SK-N-SH (cell line): Measurements from ENCODE around the gene SAMM50. TPM values are rescaled to one million over a fixed set of nuclear protein-coding genes. Genes with fewer than 3 reads are reported as not detected.

Experiments used
- CTCF ChIA-PET: fragments of 300-600, 350-600 bp; formaldehyde crosslinking; extraction: SDS; loops from one replicate; lab custom pipeline; 2021; lab: Yijun Ruan, JAX
- POLR2A ChIA-PET: fragments of 350-600 bp; sonication (Branson Sonifier 250); formaldehyde crosslinking; extraction: SDS; loops from one replicate; lab custom pipeline; 2020; ENCODE audit warnings: antibody characterized with exemption, inconsistent platforms; lab: Yijun Ruan, JAX
- DNase-seq: peaks from one replicate; pipeline ENCODE4 v3.0.0; 2012
- H2AFZ ChIP-seq: fragments of 200-600 bp; sonication (generic); 2 replicates; pipeline ENCODE4 v1.8.1; 2016; ENCODE audit warnings: antibody characterized with exemption, mild to moderate bottlenecking, low read depth
- H3F3A ChIP-seq: fragments of 200-600 bp; sonication (generic); replicated peaks from 2 replicates; pipeline ENCODE3; 2016; ENCODE audit warnings: antibody characterized with exemption, mild to moderate bottlenecking; ENCODE audit not compliant: insufficient read depth
- H3K27ac ChIP-seq, 2 experiments: fragments of 200-500 bp in 1 of 2; fragments of 200-600 bp in 1 of 2; sonication (Bioruptor generic) in 1 of 2; sonication (generic), shearing (Covaris generic) in 1 of 2; 2 replicates each; pipeline versions ENCODE4 v1.5.1 to v1.6.1; 2014 to 2016; ENCODE audit warnings: low read depth in 2 of 2, inconsistent platforms in 1 of 2, low read length in 1 of 2, mild to moderate bottlenecking in 1 of 2, mixed read lengths in 1 of 2
- H3K27me3 ChIP-seq: fragments of 200-600 bp; sonication (generic), shearing (Covaris generic); 2 replicates; pipeline ENCODE4 v1.6.1; 2016; ENCODE audit warnings: mixed run types; ENCODE audit not compliant: insufficient read depth
- H3K36me3 ChIP-seq, 2 experiments: fragments of 200-500 bp in 1 of 2; fragments of 200-600 bp in 1 of 2; sonication (Bioruptor generic) in 1 of 2; sonication (generic) in 1 of 2; replicated peaks in 1 of 2; 2 replicates each; pipeline versions ENCODE3 to v1.5.1; 2014 to 2016; ENCODE audit warnings: low read length in 1 of 2, mild to moderate bottlenecking in 1 of 2; ENCODE audit not compliant: insufficient read depth in 2 of 2, control insufficient read depth in 1 of 2
- H3K4me1 ChIP-seq, 2 experiments: fragments of 200-500 bp in 1 of 2; fragments of 200-600 bp in 1 of 2; sonication (Bioruptor generic) in 1 of 2; sonication (generic), shearing (Covaris generic) in 1 of 2; 2 replicates each; pipeline versions ENCODE4 v1.5.1 to v1.6.1; 2014 to 2016; ENCODE audit warnings: low read depth in 1 of 2, low read length in 1 of 2, mixed run types in 1 of 2; ENCODE audit not compliant: insufficient read depth in 2 of 2, control insufficient read depth in 1 of 2
- H3K4me2 ChIP-seq: fragments of 200-600 bp; sonication (generic), shearing (Covaris generic); 2 replicates; pipeline ENCODE4 v1.6.1; 2017; ENCODE audit warnings: mixed run types
- H3K4me3 ChIP-seq, 2 experiments: fragments of 200-500 bp in 1 of 2; fragments of 200-600 bp in 1 of 2; sonication (Bioruptor generic) in 1 of 2; sonication (generic), shearing (Covaris generic) in 1 of 2; 2 replicates each; pipeline versions ENCODE4 v1.5.1 to v1.8.1; 2014 to 2016; ENCODE audit warnings: low read depth in 2 of 2, inconsistent platforms in 1 of 2, low read length in 1 of 2, mild to moderate bottlenecking in 1 of 2, mixed read lengths in 1 of 2, moderate library complexity in 1 of 2
- H3K79me2 ChIP-seq: fragments of 200-600 bp; sonication (generic); 2 replicates; pipeline ENCODE4 v1.8.1; 2017; ENCODE audit warnings: mild to moderate bottlenecking; ENCODE audit not compliant: insufficient read depth
- H3K9ac ChIP-seq: fragments of 200-600 bp; sonication (generic); 2 replicates; pipeline ENCODE4 v1.6.1; 2017; ENCODE audit warnings: mixed run types
- H3K9me2 ChIP-seq: fragments of 200-600 bp; sonication (generic); 2 replicates; pipeline ENCODE4 v1.6.1; 2017; ENCODE audit warnings: mixed run types
- H3K9me3 ChIP-seq: fragments of 200-600 bp; sonication (generic); 2 replicates; pipeline ENCODE4 v1.6.1; 2017; ENCODE audit warnings: mixed run types, mild to moderate bottlenecking, moderate library complexity
- H4K20me1 ChIP-seq: fragments of 200-600 bp; sonication (generic); 2 replicates; pipeline ENCODE4 v1.6.1; 2017; ENCODE audit warnings: mild to moderate bottlenecking, mixed run types; ENCODE audit not compliant: insufficient read depth
- CHD2 ChIP-seq: fragments of 150-350 bp; IDR thresholded peaks from 2 replicates; pipeline ENCODE4 v1.6.1; 2018; ENCODE audit warnings: low read length; ENCODE audit not compliant: partially characterized antibody
- EZH2phosphoT487 ChIP-seq: fragments of 200-600 bp; sonication (generic); IDR thresholded peaks from 2 replicates; pipeline ENCODE4 v1.6.1; 2017; ENCODE audit warnings: low read depth, mixed run types, mild to moderate bottlenecking, antibody characterized with exemption, moderate library complexity, borderline replicate concordance
- FOSL2 ChIP-seq: IDR thresholded peaks from 2 replicates; pipeline ENCODE4 v1.4.0; 2012; ENCODE audit warnings: low read depth, mild to moderate bottlenecking, moderate library complexity, borderline replicate concordance
- FOXJ3 ChIP-seq: sonication (generic); formaldehyde crosslinking; IDR thresholded peaks from 2 replicates; pipeline ENCODE4 v1.5.1; 2020; ENCODE audit warnings: mild to moderate bottlenecking, missing genetic modification reagents
- FOXM1 ChIP-seq: IDR thresholded peaks from 2 replicates; pipeline ENCODE4 v1.4.0; 2012; ENCODE audit warnings: low read depth, mild to moderate bottlenecking
- GABPA ChIP-seq: IDR thresholded peaks from 2 replicates; pipeline ENCODE4 v1.4.0; 2012; ENCODE audit warnings: low read depth, mild to moderate bottlenecking
- GATA2 ChIP-seq: sonication (generic); formaldehyde crosslinking; IDR thresholded peaks from 2 replicates; pipeline ENCODE4 v1.5.0; 2020; ENCODE audit warnings: mild to moderate bottlenecking, missing genetic modification reagents
- IRF3 ChIP-seq: fragments of 150-350 bp; IDR thresholded peaks from 2 replicates; pipeline ENCODE4 v1.6.1; 2016; ENCODE audit warnings: mild to moderate bottlenecking, low read depth, low read length
- MEF2A ChIP-seq: IDR thresholded peaks from 2 replicates; pipeline ENCODE4 v1.4.0; 2012; ENCODE audit warnings: low read depth, borderline replicate concordance
- NFIC ChIP-seq: IDR thresholded peaks from 2 replicates; pipeline ENCODE4 v1.4.0; 2012; ENCODE audit warnings: borderline replicate concordance
- NRF1 ChIP-seq: IDR thresholded peaks from 2 replicates; pipeline ENCODE4 v1.6.1; 2012; ENCODE audit warnings: low read depth, mild to moderate bottlenecking, low read length
- PBX3 ChIP-seq: IDR thresholded peaks from 2 replicates; pipeline ENCODE4; 2012
- RAD21 ChIP-seq: IDR thresholded peaks from 2 replicates; pipeline ENCODE4 v1.6.1; 2012; ENCODE audit warnings: mild to moderate bottlenecking, low read length
- RFX5 ChIP-seq: IDR thresholded peaks from 2 replicates; pipeline ENCODE4 v1.6.1; 2012; ENCODE audit warnings: mild to moderate bottlenecking, improper control_type of control experiment, low read length
- SIN3A ChIP-seq: IDR thresholded peaks from 2 replicates; pipeline ENCODE4 v1.6.1; 2012; ENCODE audit warnings: low read depth, mild to moderate bottlenecking, low read length, moderate library complexity, borderline replicate concordance
- SMC3 ChIP-seq: IDR thresholded peaks from 2 replicates; pipeline ENCODE4 v1.6.1; 2012; ENCODE audit warnings: low read depth, low read length, improper control_type of control experiment
- TAF1 ChIP-seq: IDR thresholded peaks from 2 replicates; pipeline ENCODE4 v1.6.1; 2012; ENCODE audit warnings: low read depth, mild to moderate bottlenecking, low read length, moderate library complexity, borderline replicate concordance
- TCF12 ChIP-seq: IDR thresholded peaks from 2 replicates; pipeline ENCODE4 v1.4.0; 2012
- TEAD4 ChIP-seq: IDR thresholded peaks from 2 replicates; pipeline ENCODE4 v1.4.0; 2012; ENCODE audit warnings: mild to moderate bottlenecking, borderline replicate concordance; ENCODE audit not compliant: insufficient read depth
- YY1 ChIP-seq: IDR thresholded peaks from 2 replicates; pipeline ENCODE4 v1.4.0; 2012; ENCODE audit warnings: low read depth, mild to moderate bottlenecking
- whole genome bisulfite sequencing: methylation state at CpG from one replicate; pipeline ENCODE4 v1.1.6; 2017; ENCODE audit warnings: low lambda C conversion rate; 5-methylcytosine and 5-hydroxymethylcytosine counted together
- polyA plus RNA-seq, 3 experiments: library from polyadenylated mRNA; depleted of rRNA; stranded (reverse); fragments of >200 nt; gene quantifications; 2 replicates each; pipeline ENCODE4 v1.2.3, GENCODE V29; 2012

The SAMM50 gene
- polyA plus RNA-seq, 1 of the 3 experiments (the other 2 are of a cell fraction), result 49.6 TPM

GRCh38 chr22:43951391-43951790 is 3.9 kb upstream of the SAMM50 start:
- Histone ChIP-seq H3F3A (peaks cover 12% of the 10 kb centered on the region), H3K27ac (no peak overlapping the region), H3K4me1 (peaks cover 3 to 12% of the 10 kb centered on the region in 2 experiments; a peak in 2 of 4 replicates), H4K20me1 (no peaks in the 10 kb centered on the region), H3K9ac (no peak overlapping the region), H3K79me2 (peaks cover 6% of the 10 kb centered on the region), H3K4me2 (no peak overlapping the region), H3K9me3 (no peaks in the 10 kb centered on the region), H2AFZ (no peak overlapping the region), H3K9me2 (no peaks in the 10 kb centered on the region), H3K27me3 (no peaks in the 10 kb centered on the region), H3K36me3 (no peaks in the 10 kb centered on the region), H3K4me3 (no peak overlapping the region)
- CTCF ChIA-PET, result interaction anchor here (1.0 to 1.4 kb wide), 2 partner anchors 66 to 675 kb away, joined by 3 read pairs; no protein-coding TSS in a partner anchor
- 74% methylated on average over 4 of the region's 5 CpGs for WGBS
- TF ChIP-seq EZH2phosphoT487, result no peak
- no peak for TF ChIP-seq GATA2
- TF ChIP-seq NRF1, result no peak
- TF ChIP-seq TAF1, result no peak
- no peak for TF ChIP-seq PBX3
- no peak for TF ChIP-seq SIN3A
- no peak for TF ChIP-seq GABPA
- TF ChIP-seq FOSL2, result no peak
- TF ChIP-seq FOXM1, result no peak
- no peak for TF ChIP-seq YY1
- no peak for TF ChIP-seq MEF2A
- TF ChIP-seq TEAD4, result no peak
- TF ChIP-seq NFIC, result no peak
- no peak for TF ChIP-seq TCF12
- no peak for TF ChIP-seq CHD2
- no peak for TF ChIP-seq SMC3
- TF ChIP-seq FOXJ3 (CRISPR knock-in tag), result no peak
- no peak for TF ChIP-seq RAD21
- POLR2A ChIA-PET, result no interaction called here
- no peak for DNase-seq

- Histone ChIP-seq H3K36me3 (peaks cover 0 to 2% of the 10 kb centered on the region in 2 experiments), H3F3A (peaks cover 18% of the 10 kb centered on the region), H3K4me3 (no peak overlapping the region), H3K27me3 (no peaks in the 10 kb centered on the region), H3K9me3 (no peaks in the 10 kb centered on the region), H3K4me1 (peaks cover 8 to 17% of the 10 kb centered on the region in 2 experiments; a peak in 3 of 4 replicates), H3K9me2 (no peaks in the 10 kb centered on the region), H4K20me1 (no peaks in the 10 kb centered on the region), H2AFZ (no peak overlapping the region), H3K4me2 (no peak overlapping the region), H3K9ac (no peak overlapping the region), H3K79me2 (peaks cover 12% of the 10 kb centered on the region), H3K27ac (no peak overlapping the region)
- WGBS, result 79% methylated on average over 7 of the region's 7 CpGs
- POLR2A ChIA-PET, result no interaction called here
- no peak for TF ChIP-seq EZH2phosphoT487
- TF ChIP-seq RFX5, result no peak
- TF ChIP-seq IRF3, result no peak
- no peak for DNase-seq
- CTCF ChIA-PET, result interaction anchor here (1.0 to 1.4 kb wide), 3 partner anchors 12 to 675 kb away, joined by 3 read pairs; no protein-coding TSS in a partner anchor
Observed at GRCh38 chr22:43951966-43952365, 3.3 kb upstream of the SAMM50 start.
